GM19372 (cell line): ENCODE measurements around the gene JAG1.
"Not testable (repeated sequence)": the region's sequence is repeated elsewhere in the genome, so short reads cannot be mapped to it uniquely, and the experiment has no call there.

Experiments
- ATAC-seq: cut with Tn5 transposase; IDR thresholded peaks from one replicate; pipeline ENCODE4 v1.9.1; 2021; ENCODE audit warnings: mild to moderate bottlenecking, low read depth, moderate library complexity; ENCODE audit not compliant: unreplicated experiment

Gene JAG1

DNA sequence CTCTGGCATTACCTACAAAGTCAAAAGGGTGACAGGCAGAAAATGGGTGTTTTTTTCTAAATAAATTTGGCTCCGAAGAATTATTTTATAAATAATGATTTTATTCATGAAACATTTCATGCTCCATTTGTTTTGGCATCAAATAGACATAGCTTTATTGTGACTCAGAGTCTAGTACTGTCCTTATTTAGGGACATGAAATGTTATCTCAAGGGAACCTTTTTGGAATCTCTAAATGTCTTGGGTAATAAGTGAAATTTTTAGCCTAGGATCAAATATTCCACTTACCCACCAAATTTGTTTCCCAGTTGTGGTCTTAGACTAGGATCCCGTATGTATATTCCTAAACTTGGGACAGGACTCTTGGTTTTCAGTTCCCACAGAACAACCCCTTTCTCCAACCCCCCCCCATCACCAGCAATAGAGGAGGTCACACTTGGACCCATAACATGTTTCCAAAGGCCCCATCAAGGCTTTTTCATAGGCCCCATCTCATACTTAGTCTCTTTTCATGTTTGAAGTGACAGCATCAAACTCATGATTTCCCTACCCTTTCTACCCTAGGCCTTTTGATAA is 81.8 kb downstream of the JAG1 start:
- ATAC-seq, result no peak

DNA sequence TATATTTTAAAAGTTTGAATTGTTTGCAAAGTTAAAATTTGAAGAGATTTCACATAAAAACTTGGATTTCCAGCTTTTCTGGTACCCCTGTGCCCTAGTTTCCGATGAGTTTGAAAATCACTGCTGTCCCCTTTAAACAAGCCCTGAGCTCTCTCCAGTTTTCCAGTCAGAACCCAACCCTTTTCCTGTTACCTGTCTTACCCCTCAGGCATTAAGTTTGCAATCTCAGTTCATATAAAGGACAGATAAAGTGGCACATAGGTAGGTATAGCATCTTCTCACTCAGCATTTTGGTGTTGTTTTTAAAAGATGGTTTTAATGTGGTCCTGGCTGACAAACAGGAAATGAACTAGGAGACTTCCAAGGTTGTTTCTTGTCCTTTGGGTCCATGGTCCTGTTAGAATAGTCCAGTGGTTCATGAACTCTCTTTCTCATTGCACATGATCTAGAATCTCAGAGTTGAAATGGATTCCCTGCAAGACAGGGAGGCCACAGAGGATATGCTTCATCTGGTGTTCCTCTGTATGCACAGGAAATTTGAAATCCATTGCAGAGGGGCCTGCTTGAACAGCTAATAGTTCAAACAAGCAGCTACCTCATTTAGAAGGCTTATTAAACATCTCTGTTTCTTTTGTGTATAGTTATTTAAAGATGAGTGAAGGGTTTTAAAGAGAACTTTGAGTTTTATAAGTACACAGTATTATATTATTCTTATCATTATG is 82.7 kb downstream of the JAG1 start:
- ATAC-seq, result no peak

DNA sequence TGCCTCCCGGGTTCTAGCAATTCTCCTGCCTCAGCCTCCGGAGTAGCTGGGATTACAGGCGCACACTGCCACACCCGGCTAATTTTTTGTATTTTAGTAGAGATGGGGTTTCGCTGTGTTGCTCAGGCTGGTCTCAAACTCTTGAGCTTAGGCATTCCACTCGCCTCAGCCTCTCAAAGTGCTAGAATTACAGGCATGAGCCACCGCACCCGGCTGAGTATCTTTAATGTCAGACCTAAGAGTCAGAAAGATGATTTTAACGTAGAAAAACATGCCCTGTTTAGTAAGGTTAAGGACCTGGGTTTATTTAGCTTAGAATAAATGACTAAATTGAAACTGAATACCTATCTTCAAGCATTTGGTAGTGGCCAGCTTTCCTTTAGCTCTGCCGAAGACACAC is 83.4 kb downstream of the JAG1 start:
- ATAC-seq, result not testable (repeated sequence)
